Measurements from ENCODE around the gene MAML1.

GRCh38 chr5:179732412-179732917 lies at the start of gene MAML1:
- no peak for TF ChIP-seq CTCF (IDR thresholded peaks at IDR 0.05)
- peak; percentile 43 for TF ChIP-seq POLR2A (IDR thresholded peaks at IDR 0.05)
